ENCODE data around the gene EXD3.
"Not testable (repeated sequence)": the region's sequence is repeated elsewhere in the genome, so short reads cannot be mapped to it uniquely, and the experiment has no call there.

- TF ChIP-seq, protein P1, sequence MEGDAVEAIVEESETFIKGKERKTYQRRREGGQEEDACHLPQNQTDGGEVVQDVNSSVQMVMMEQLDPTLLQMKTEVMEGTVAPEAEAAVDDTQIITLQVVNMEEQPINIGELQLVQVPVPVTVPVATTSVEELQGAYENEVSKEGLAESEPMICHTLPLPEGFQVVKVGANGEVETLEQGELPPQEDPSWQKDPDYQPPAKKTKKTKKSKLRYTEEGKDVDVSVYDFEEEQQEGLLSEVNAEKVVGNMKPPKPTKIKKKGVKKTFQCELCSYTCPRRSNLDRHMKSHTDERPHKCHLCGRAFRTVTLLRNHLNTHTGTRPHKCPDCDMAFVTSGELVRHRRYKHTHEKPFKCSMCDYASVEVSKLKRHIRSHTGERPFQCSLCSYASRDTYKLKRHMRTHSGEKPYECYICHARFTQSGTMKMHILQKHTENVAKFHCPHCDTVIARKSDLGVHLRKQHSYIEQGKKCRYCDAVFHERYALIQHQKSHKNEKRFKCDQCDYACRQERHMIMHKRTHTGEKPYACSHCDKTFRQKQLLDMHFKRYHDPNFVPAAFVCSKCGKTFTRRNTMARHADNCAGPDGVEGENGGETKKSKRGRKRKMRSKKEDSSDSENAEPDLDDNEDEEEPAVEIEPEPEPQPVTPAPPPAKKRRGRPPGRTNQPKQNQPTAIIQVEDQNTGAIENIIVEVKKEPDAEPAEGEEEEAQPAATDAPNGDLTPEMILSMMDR (IDR thresholded peaks at IDR 0.05), result not testable (repeated sequence)
- not testable (repeated sequence) for TF ChIP-seq POLR2A (IDR thresholded peaks at IDR 0.05)
Observed at GRCh38 chr9:137327641-137328550, 95.1 kb downstream of the EXD3 start.
